Subcutaneous adipose tissue (tissue), 4 donors: ENCODE results near the gene ABR. TPM values are rescaled to one million over a fixed set of nuclear protein-coding genes. Genes with fewer than 3 reads are reported as not detected.

ENCODE experiments used
- total RNA-seq, 4 donors: library from RNA; depleted of rRNA; stranded (reverse); fragments of >200 nt; gene quantifications; one replicate each; pipeline ENCODE4 v1.1.0, GENCODE V29; 2016
- TF ChIP-seq, protein P1 (sequence below): fragments of 450-650 bp; IDR thresholded peaks from one replicate; pipeline ENCODE4 v1.5.1; 2016; ENCODE audit warnings: low read depth, mild to moderate bottlenecking, control low read depth, antibody characterized with exemption, moderate library complexity

The ABR gene
- total RNA-seq, 4 donors from 2014 or later, result 53.8 to 82.8 (median 70.8) TPM

DNA sequence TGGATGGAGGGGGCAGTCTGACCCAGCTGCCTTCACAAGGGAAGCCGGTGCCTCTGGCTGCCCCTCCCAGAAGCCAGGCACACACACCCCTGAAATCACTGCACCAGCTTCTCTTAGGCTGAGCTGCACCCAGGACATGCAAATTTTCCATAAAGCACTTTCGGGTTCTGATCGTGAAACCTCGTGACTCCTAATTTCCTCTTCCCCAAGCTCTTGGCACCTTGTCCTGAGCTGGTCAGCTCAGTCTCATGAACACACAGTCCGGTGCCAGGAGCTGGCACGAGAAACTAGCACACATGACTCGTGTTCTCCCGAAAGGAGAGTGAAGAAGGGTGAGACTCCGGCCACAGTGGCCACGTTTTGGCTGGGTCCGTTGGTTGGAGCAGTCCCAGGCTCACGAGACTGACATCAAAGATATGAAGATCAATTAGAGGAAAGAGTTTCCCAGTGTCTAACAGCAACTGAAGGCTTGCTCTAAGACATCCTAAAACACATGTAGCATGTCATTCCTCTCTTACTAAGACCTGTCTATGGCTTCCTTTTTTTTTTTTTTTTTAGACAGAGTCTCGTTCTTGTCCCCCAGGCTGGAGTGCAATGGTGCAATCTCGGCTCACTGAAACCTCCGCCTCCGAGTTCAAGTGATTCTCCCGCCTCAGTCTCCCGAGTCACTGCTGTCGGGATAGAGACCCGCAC lies 9.2 kb upstream of the ABR start:
- TF ChIP-seq, protein P1, sequence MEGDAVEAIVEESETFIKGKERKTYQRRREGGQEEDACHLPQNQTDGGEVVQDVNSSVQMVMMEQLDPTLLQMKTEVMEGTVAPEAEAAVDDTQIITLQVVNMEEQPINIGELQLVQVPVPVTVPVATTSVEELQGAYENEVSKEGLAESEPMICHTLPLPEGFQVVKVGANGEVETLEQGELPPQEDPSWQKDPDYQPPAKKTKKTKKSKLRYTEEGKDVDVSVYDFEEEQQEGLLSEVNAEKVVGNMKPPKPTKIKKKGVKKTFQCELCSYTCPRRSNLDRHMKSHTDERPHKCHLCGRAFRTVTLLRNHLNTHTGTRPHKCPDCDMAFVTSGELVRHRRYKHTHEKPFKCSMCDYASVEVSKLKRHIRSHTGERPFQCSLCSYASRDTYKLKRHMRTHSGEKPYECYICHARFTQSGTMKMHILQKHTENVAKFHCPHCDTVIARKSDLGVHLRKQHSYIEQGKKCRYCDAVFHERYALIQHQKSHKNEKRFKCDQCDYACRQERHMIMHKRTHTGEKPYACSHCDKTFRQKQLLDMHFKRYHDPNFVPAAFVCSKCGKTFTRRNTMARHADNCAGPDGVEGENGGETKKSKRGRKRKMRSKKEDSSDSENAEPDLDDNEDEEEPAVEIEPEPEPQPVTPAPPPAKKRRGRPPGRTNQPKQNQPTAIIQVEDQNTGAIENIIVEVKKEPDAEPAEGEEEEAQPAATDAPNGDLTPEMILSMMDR, result no peak

DNA sequence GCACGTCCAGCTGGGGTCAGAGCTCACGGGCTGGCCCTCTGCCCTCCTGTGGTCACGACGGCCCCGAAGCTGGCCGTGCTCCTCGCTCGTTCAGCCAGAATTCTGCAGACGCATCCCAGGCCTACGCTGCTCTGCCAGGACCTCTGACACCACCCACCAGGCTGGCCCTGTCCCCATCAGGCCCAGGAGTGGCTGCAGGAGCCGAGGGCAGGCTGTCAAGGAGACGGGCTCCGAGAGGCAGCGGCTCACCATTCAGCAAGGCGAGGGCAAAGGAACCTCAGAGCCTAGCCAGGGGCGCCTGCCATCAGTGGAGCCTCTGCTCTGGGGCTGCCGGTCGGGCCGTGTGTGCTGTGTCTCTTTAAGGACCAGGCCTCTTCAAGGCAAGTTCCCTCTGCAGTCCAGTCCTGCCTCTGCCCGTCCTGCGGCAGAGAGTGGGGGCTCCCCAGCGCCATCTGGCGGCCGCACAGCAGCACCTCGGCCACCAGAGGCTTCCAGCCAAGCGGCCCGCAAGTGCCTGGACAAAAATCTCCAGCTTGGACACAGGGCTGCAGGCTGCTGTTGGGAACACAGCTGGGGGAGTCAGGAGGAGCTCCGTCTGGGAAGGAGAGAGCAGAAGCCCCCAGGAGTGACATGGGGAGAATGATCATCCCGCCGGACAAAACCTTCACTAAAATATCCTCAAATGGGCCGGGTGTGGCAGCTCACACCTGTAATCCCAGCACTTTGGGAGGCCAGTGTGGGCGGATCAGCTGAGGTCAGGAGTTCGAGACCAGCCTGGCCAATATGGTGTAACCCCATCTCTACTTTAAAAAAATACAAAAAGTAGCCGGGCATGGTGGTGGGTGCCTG lies 7.4 kb upstream of the ABR start:
- TF ChIP-seq, protein P1, result no peak

DNA sequence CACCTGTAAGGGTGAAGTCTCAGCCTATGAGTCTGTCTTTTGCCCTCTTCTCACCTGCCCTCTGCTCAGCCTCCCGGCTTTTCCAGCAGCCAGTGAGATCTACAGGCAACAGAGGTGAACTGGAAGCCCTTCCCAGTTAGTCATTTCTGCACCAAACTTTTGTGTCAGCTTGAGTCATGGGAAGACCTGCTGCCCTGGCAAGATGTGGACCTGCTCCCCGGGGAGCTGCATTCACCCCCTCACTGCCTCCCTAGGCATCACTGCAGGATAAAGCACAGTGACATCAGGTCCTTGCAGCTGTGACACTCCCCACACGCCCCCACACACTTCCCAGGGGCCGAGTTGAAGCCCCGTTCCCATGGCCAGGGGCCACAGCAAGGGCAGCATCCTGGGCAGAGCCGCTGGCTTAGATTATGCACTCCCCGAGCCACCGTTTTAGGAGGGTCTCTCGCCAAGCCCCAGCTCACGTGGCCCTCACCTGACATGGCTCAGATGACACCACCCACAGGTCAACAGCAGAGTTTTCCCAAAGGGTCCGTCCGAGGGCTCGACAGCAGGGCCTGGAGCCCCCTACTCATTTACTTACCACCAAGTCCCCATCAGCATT lies 6.5 kb upstream of the ABR start:
- TF ChIP-seq, protein P1, result no peak

DNA sequence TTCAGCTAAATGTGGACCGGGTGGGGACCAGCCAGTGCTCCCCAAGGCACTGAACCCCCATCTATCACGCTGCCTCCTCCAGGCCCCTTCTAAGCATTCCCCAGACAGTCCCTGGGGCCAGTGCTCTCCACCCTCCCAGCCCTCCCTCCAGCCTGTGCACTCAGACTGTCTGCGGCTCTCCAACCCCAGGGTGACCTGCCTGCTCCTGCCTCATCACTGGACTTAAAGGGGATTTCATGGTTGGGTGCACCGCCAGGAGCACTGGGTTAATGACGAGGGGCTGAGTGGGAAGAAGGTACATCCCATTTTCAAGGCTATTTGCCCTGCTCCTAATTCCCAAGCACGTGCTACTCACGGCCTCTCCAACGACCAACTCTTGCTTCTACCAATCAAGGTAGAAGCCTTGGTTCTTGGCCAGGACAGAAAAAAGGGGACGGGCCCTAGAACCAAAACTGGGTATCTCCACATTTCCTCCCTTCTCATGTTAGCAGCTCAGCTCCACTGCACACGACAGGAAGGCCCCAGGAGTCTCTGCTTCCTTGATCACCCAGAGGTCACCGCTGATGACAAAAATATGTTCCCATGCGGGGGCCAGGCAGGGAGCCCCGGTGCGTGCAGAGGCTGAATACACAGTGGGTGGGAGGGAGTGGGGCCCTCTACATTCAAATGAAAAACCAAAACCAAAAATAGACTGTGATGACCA lies 3.5 kb upstream of the ABR start:
- TF ChIP-seq, protein P1, result no peak

DNA sequence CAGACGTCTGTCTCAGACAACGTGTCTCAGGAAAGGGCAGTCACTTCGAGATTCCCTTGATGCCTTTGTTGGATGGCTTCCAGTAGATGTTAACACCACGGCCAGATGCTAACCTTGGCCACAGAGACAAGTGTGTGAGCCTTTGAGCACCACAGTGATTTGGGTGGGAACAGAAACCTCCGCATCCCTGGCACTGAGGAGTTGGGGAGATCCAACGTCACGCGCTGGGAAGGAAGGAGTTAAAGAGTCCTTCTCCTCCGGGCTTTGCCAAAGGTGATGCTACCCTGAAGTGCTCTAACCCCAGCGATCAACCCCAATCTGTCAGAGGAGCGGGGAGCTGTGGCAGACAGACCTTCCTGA lies 3.0 kb upstream of the ABR start:
- TF ChIP-seq, protein P1, result no peak

DNA sequence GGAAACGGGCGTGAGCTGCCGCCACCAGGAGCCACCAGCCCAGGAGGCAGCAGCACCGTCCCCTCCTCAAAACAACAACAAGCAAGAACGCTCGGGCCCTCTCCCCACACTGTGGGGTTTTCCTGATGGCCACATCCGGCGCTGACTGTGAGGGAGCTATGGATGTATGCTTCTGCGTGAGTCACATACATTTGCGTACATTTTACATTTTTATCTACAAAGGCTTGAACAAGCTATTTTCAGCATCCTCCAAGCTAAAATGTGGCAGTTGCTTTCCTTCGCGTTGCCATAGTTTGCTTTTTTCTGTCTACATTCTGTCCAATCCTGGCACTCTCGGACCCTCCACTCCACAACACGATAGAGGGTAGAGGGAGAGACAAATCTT lies 2.0 kb upstream of the ABR start:
- TF ChIP-seq, protein P1, result no peak
